Effector CD8-positive, alpha-beta T cell (primary cell): ENCODE data around the gene DISC1.
"Not testable (repeated sequence)": the region's sequence is repeated elsewhere in the genome, so short reads cannot be mapped to it uniquely, and the experiment has no call there.

ENCODE experiments used
- DNase-seq: peaks from one replicate; lab custom pipeline; 2025; lab: John Stamatoyannopoulos, UW
- total RNA-seq, 4 experiments: gene quantifications; one replicate each; lab custom pipeline; 2026; lab: John Stamatoyannopoulos, UW

Gene DISC1
- total RNA-seq, result 0.97 to 12.3 (median 3.1) reads per million in 4 experiments

DNA sequence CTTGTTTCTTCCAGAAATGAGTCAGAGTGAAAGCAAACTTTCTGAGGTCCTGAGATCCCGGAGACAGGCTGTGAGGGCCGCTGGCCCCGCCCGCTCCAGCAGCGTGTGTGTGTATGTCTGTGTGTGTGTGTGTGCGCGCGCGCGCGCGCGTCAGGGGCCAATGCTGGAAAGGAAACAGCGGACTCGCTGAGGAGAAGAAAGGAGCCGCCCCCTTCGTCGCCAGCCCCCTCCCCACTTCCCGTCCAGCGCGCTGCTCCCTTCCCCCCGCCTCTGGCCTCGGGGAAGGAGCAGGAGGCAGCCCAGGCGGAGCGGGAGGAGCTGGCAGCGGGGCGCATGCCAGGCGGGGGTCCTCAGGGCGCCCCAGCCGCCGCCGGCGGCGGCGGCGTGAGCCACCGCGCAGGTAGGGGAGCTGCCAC is at the start of gene DISC1:
Gene DISC1, plus strand, starts transcription at position 256 of the 416 bp plus-strand sequence. Its CDS starts 78 bp downstream, at position 334.
- DNase-seq, result peak; percentile 55

DNA sequence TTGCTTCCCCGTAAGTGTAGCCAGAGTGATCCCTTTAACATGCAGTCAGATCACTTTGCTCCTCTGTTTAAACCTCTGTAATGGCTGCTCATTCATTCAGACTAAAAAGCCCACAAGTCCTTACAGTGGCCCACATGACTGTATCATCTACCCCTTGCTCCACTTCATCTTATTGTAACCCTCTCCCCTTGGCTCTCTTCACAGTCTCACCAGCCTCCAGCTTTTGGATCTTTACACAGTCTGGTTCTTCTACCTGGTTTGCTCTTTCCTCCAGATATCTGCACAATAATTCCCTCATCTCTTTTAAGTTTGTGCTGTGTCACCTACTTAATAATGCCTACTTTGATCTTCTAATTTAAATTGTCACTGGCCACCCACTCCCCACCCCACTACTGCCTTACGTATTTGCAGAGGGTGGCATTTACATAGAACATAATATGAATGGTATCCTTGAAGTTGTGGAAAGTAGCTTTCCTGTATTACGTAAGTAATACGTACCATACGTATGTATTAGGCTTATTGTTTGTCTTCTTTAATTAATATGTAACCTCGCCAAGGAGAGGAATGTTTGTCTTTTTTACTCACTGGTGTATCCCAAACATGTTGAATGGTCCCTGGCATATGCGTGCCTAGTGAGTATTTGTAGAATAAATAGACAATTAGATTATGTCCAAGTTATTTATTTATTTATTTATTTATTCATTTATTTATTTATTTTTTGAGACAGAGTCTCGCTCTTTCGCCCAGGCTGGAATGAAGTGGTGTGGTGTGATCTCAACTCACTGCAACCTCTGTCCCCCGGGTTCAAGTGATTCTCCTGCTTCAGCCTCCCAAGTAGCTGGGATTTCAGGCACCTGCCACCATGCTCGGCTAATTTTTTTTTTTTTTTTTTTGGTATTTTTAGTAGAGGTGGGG is 49.5 kb upstream of the DISC1 start:
- no peak for DNase-seq

DNA sequence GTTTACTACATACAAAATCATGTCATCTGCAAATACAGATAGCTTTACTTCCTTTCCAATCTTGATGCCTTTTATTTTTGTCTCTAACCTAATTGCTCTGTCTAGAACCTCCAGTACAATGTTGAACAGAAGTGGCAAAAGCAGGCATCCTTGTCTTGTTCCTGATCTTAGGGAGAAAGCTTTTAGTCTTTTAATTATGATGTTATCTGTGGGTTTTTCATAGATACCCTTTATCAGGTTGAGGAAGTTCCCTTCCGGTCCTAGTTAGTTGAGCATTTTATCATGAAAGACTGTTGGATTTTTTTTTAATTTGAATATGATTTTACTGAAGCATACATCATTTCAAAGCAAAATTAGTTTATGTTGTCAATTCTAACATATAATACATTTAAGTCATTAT is 45.7 kb upstream of the DISC1 start:
- no peak for DNase-seq

DNA sequence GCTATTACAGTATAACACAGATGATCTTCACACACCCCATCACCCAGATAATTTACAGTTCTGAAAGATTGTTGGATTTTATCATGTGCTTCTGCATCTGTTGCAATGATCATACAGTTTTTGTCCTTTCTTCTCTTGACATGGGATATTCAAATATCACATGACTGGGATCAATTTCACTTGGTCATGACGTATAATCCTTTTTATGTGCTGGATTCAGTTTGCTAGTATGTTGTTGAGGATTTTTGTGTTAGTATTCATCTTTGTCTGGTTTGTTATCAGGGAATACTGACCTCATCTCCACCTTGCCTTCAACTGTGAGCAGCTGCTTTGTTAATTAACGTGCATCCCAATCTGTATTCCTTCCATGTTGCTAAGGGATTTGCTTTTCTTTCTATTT is 44.7 kb upstream of the DISC1 start:
- no peak for DNase-seq

DNA sequence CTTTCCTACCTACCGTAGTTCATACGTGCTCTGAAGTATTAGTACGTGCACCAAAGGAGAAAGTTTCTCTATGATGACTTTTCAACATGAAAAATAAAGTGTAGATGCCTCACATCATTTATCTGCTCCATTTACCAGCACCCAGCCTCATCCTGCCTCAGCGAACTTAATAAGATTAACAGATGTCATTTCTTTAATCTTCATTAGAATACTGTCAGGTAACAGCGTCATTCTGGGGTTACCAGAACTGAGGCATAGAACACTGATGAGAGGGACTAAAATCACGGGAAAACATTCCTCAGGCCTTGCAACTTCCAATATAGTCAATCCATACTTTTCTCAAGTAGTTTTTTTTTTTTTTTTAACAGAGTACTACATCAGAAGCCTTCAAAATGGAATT is 43.2 kb upstream of the DISC1 start:
- no peak for DNase-seq

- no peak for DNase-seq
Observed at GRCh38 chr1:231584117-231584516, 42.5 kb upstream of the DISC1 start.

- DNase-seq, result no peak
Observed at GRCh38 chr1:231584921-231585320, 41.7 kb upstream of the DISC1 start.

- no peak for DNase-seq
Observed at GRCh38 chr1:231590453-231591198, 36.0 kb upstream of the DISC1 start.

DNA sequence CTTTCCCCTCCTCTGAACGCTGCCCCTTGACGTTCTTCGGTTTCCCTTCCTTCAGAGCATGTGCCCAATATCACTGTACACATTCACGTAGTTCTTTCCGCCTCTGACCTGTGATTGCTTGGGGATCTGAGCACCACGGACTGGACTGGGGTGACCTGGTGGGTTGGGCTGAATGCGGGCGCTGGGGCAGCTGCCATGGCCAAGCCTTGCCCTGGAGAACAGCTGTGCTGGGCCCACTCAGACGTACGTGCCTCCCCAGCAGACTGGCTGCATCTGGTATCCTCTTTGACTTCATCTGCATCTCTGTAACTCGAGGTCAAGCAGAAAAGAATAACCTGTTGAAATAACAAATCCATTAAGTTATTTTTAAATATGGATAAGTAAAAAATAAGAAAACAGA is 35.1 kb upstream of the DISC1 start:
- DNase-seq, result no peak

GRCh38 chr1:231592809-231593208 is 33.8 kb upstream of the DISC1 start:
- DNase-seq, result no peak

GRCh38 chr1:231593264-231593663 is 33.3 kb upstream of the DISC1 start:
- DNase-seq, result not testable (repeated sequence)

DNA sequence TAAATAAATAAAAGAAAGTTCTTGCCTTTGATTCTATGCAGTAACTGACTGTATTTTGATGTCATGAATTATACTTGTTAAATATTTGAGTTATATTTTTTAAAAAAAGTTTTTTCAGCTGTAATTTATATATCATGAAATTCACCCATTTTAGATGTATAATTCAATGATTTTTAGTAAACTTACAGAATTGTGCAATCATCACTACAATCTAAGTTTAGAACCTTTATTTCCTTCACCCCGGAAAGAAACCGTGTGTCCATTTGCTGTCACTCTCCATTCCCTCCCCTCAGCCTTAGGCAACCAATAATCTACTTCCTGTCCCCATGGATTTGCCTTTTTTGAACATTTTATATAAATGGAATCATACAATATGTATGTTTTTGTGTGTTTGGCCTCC is 32.5 kb upstream of the DISC1 start:
- no peak for DNase-seq

GRCh38 chr1:231594749-231595148 is 31.8 kb upstream of the DISC1 start:
- no peak for DNase-seq

- no peak for DNase-seq
Observed at GRCh38 chr1:231596337-231596791, 30.2 kb upstream of the DISC1 start.

- no peak for DNase-seq
Observed at GRCh38 chr1:231597971-231598370, 28.6 kb upstream of the DISC1 start.

- no peak for DNase-seq
Observed at GRCh38 chr1:231600458-231600976, 26.1 kb upstream of the DISC1 start.

DNA sequence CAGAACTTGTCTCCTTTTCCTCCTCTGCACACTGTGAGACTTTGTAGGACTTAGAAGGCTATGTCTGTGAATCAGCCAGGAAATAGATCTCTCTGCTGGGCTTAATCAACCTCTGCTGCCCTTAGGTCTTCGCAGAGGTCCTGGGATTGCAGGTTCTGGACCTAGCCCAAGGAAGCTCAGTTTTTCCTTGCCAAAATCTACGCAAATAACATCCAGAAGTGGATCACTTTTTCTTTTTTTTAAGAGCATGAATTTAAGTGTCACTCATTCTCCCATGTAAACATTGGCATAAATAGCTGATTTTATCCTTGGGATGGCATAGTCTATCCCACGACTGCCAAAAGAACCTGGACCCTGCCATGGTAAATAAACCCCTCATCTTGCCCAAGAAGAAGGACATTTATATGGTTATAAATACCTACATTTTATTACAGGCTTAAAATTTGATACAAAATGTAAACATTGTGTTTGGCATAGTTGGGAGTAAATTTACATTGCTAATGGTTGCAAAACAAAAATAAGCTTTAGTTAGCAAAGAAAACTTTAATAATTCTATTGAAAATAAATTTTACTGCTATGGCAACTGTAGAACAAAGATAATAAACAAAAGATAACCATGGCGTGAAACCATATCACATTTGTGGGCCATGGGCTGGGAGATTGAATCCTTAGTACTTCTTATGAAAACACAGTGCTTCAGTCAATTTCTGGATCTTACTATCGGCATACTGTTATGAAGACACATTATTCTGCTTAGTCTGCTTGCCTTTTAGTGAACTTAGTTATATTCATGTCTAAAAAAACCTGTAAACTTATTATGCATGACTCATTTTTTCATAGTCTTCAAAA is 24.5 kb upstream of the DISC1 start:
- DNase-seq, result no peak

DNA sequence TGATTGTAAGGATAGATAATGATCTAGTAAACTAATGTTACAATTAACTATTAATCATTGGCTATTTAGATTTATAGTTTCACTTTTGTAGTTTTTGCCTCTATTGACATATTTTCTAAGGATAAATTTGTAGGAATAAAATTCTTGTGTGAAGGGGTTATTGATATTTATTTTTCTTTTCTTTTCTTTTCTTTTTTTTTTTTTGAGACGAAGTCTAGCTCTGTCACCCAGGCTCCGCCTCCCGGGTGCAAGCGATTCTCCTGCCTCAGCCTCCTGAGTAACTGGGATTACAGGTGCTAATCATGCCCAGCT is 24.0 kb upstream of the DISC1 start:
- DNase-seq, result no peak

GRCh38 chr1:231603598-231604275 is 22.9 kb upstream of the DISC1 start:
- DNase-seq, result no peak

- DNase-seq, result no peak
Observed at GRCh38 chr1:231604276-231604621, 22.3 kb upstream of the DISC1 start.
